A204.1 (cell line): Measurements from ENCODE around the gene OLR1.
"Not testable (repeated sequence)": the region's sequence is repeated elsewhere in the genome, so short reads cannot be mapped to it uniquely, and the experiment has no call there.

ENCODE experiments used
- FAIRE-seq: peaks from 2 replicates; lab custom pipeline; 2012; peaks lifted over from hg19 to GRCh38; lab: Jason Lieb, UNC

OLR1 gene

GRCh38 chr12:10171973-10172728 is at the start of gene OLR1:
TSS of gene OLR1 (minus strand) at chr12:10172132. CDS start at chr12:10172077, 55 bp downstream.
- FAIRE-seq: no peak

- no peak for FAIRE-seq
Observed at GRCh38 chr12:10220398-10221077, 48.6 kb upstream of the OLR1 start.

GRCh38 chr12:10218021-10218420 is 46.1 kb upstream of the OLR1 start:
- FAIRE-seq: no peak

- not testable (repeated sequence) for FAIRE-seq
Observed at GRCh38 chr12:10215946-10216345, 44.0 kb upstream of the OLR1 start.

GRCh38 chr12:10215436-10215835 is 43.5 kb upstream of the OLR1 start:
- no peak for FAIRE-seq

- FAIRE-seq: no peak
Observed at GRCh38 chr12:10214895-10215267, 42.9 kb upstream of the OLR1 start.

GRCh38 chr12:10214136-10214894 is 42.4 kb upstream of the OLR1 start:
- FAIRE-seq: no peak

- FAIRE-seq: no peak
Observed at GRCh38 chr12:10213168-10214135, 41.5 kb upstream of the OLR1 start.

GRCh38 chr12:10212739-10213131 is 40.8 kb upstream of the OLR1 start, which contains the start of gene GABARAPL1:
TSS of gene GABARAPL1 (plus strand) at chr12:10212877. CDS start at chr12:10213130, 253 bp downstream.
- no peak for FAIRE-seq

- no peak for FAIRE-seq
Observed at GRCh38 chr12:10211940-10212738, 40.2 kb upstream of the OLR1 start.

- no peak for FAIRE-seq
Observed at GRCh38 chr12:10211101-10211939, 39.4 kb upstream of the OLR1 start.

- FAIRE-seq: no peak
Observed at GRCh38 chr12:10210225-10210624, 38.3 kb upstream of the OLR1 start.

- FAIRE-seq: no peak
Observed at GRCh38 chr12:10207136-10207535, 35.2 kb upstream of the OLR1 start.

- FAIRE-seq: no peak
Observed at GRCh38 chr12:10205220-10205807, 33.4 kb upstream of the OLR1 start.

- FAIRE-seq: not testable (repeated sequence)
Observed at GRCh38 chr12:10204495-10204894, 32.6 kb upstream of the OLR1 start.

GRCh38 chr12:10197879-10198278 is 25.9 kb upstream of the OLR1 start:
- no peak for FAIRE-seq

GRCh38 chr12:10196210-10196609 is 24.3 kb upstream of the OLR1 start:
- FAIRE-seq: no peak

GRCh38 chr12:10194160-10194670 is 22.3 kb upstream of the OLR1 start:
- FAIRE-seq: no peak

GRCh38 chr12:10191865-10192264 is 19.9 kb upstream of the OLR1 start:
- FAIRE-seq: no peak
